IPS DF 6.9 (cell line): Measurements from ENCODE around the gene COMMD7.
"Not testable (repeated sequence)": the region's sequence is repeated elsewhere in the genome, so short reads cannot be mapped to it uniquely, and the experiment has no call there.

Experiments
- DNase-seq: peaks from one replicate; pipeline ENCODE4 v3.0.0-alpha.2; 2013; ENCODE audit warnings: low read depth, low spot score
- H3K27ac ChIP-seq: one replicate; pipeline ENCODE4 v1.5.1; 2013; ENCODE audit warnings: low read length, control low read depth
- H3K27me3 ChIP-seq: 2 replicates; pipeline ENCODE4 v1.6.1; 2013; ENCODE audit warnings: mild to moderate bottlenecking, low read length; ENCODE audit not compliant: control insufficient read depth, insufficient read depth
- H3K36me3 ChIP-seq: 2 replicates; pipeline ENCODE4 v1.6.1; 2013; ENCODE audit warnings: low read length; ENCODE audit not compliant: control insufficient read depth, insufficient read depth
- H3K4me1 ChIP-seq: 2 replicates; pipeline ENCODE4 v1.6.1; 2013; ENCODE audit warnings: low read length; ENCODE audit not compliant: control insufficient read depth, insufficient read depth
- H3K4me3 ChIP-seq: 2 replicates; pipeline ENCODE4 v1.5.1; 2013; ENCODE audit warnings: mild to moderate bottlenecking, low read length
- H3K9me3 ChIP-seq: 2 replicates; pipeline ENCODE4 v1.6.1; 2013; ENCODE audit warnings: low read length, inconsistent platforms; ENCODE audit not compliant: control insufficient read depth, insufficient read depth
- WGBS: extraction: QIAGEN DNeasy Blood & Tissue Kit; methylation state at CpG from one replicate; pipeline ENCODE4 v1.1.7; 2013; ENCODE audit warnings: mixed read lengths, missing lambda C conversion rate; ENCODE audit not compliant: insufficient read length, insufficient coverage; 5-methylcytosine and 5-hydroxymethylcytosine counted together

COMMD7 gene

GRCh38 chr20:32727683-32728082 is 15.6 kb downstream of the COMMD7 start:
- peaks cover 3% of the 10 kb centered on the region for H3K4me1 ChIP-seq
- DNase-seq: no peak
- no peaks in the 10 kb centered on the region for H3K27me3 ChIP-seq
- no peaks in the 10 kb centered on the region for H3K9me3 ChIP-seq
- H3K4me3 ChIP-seq: no peak overlapping the region
- no peak overlapping the region for H3K27ac ChIP-seq
- peaks cover 9% of the 10 kb centered on the region; the same call in 1 of the 2 replicates for H3K36me3 ChIP-seq
- no CpG with 5 or more reads among the region's 7 CpGs for WGBS

GRCh38 chr20:32718749-32719348 is 24.4 kb downstream of the COMMD7 start:
- Histone ChIP-seq H3K27me3 (no peaks in the 10 kb centered on the region), H3K4me3 (no peak overlapping the region), H3K9me3 (no peaks in the 10 kb centered on the region), H3K27ac (no peak overlapping the region), H3K36me3 (no peaks in the 10 kb centered on the region; the same call in 1 of the 2 replicates), H3K4me1 (no peaks in the 10 kb centered on the region)
- no peak for DNase-seq
- no CpG with 5 or more reads among the region's 3 CpGs for WGBS

- Histone ChIP-seq H3K27ac (no peak overlapping the region), H3K36me3 (peaks cover 5% of the 10 kb centered on the region; the same call in 1 of the 2 replicates), H3K27me3 (no peaks in the 10 kb centered on the region), H3K4me1 (peaks cover 4% of the 10 kb centered on the region), H3K9me3 (no peaks in the 10 kb centered on the region), H3K4me3 (no peak overlapping the region)
- no CpG with 5 or more reads among the region's 4 CpGs for whole genome bisulfite sequencing
- DNase-seq: no peak
Measured at GRCh38 chr20:32711346-32711745, 31.9 kb downstream of the COMMD7 start.

- Histone ChIP-seq H3K27ac (no peak overlapping the region), H3K4me1 (peaks cover 4% of the 10 kb centered on the region), H3K9me3 (no peaks in the 10 kb centered on the region), H3K36me3 (peaks cover 5% of the 10 kb centered on the region; the same call in 1 of the 2 replicates), H3K27me3 (no peaks in the 10 kb centered on the region), H3K4me3 (no peak overlapping the region)
- no peak for DNase-seq
- no CpG with 5 or more reads among the region's 5 CpGs for WGBS
Measured at GRCh38 chr20:32709632-32710121, 33.6 kb downstream of the COMMD7 start.

- no CpG with 5 or more reads among the region's 15 CpGs for WGBS
- DNase-seq, H3K27me3 ChIP-seq, H3K27ac ChIP-seq, H3K4me1 ChIP-seq, H3K36me3 ChIP-seq, H3K9me3 ChIP-seq, H3K4me3 ChIP-seq: not testable (repeated sequence)
Measured at GRCh38 chr20:32709029-32709631, 34.1 kb downstream of the COMMD7 start.

- H3K27ac ChIP-seq: no peak overlapping the region
- H3K9me3 ChIP-seq: no peaks in the 10 kb centered on the region
- peaks cover 7% of the 10 kb centered on the region; the same call in 1 of the 2 replicates for H3K36me3 ChIP-seq
- no peaks in the 10 kb centered on the region for H3K27me3 ChIP-seq
- no CpG with 5 or more reads among the region's 5 CpGs for WGBS
- DNase-seq: no peak
- H3K4me3 ChIP-seq: no peak overlapping the region
- peaks cover 4% of the 10 kb centered on the region for H3K4me1 ChIP-seq
Measured at GRCh38 chr20:32707691-32708581, 35.3 kb downstream of the COMMD7 start.

GRCh38 chr20:32706486-32706885 is 36.8 kb downstream of the COMMD7 start:
- Histone ChIP-seq H3K9me3 (no peaks in the 10 kb centered on the region), H3K27me3 (no peaks in the 10 kb centered on the region), H3K4me3 (no peak overlapping the region), H3K36me3 (peaks cover 7% of the 10 kb centered on the region; the same call in 1 of the 2 replicates), H3K27ac (no peak overlapping the region), H3K4me1 (peaks cover 4% of the 10 kb centered on the region)
- no CpG with 5 or more reads among the region's 3 CpGs for WGBS
- no peak for DNase-seq

GRCh38 chr20:32702706-32703425 is 40.4 kb downstream of the COMMD7 start:
- Histone ChIP-seq H3K27ac (no peak overlapping the region), H3K27me3 (no peaks in the 10 kb centered on the region), H3K36me3 (peaks cover 7% of the 10 kb centered on the region; the same call in 1 of the 2 replicates), H3K9me3 (no peaks in the 10 kb centered on the region), H3K4me1 (peaks cover 3% of the 10 kb centered on the region), H3K4me3 (no peak overlapping the region)
- no CpG with 5 or more reads among the region's 9 CpGs for WGBS
- DNase-seq: no peak

- Histone ChIP-seq H3K27ac (no peak overlapping the region), H3K36me3 (no peaks in the 10 kb centered on the region; the same call in 1 of the 2 replicates), H3K9me3 (no peaks in the 10 kb centered on the region), H3K4me1 (0 out of 2 replicates have a peak, but pooled peaks cover 2% of the 10 kb centered on the region), H3K27me3 (no peaks in the 10 kb centered on the region), H3K4me3 (no peak overlapping the region)
- DNase-seq: no peak
- WGBS: no CpG with 5 or more reads among the region's 3 CpGs
Measured at GRCh38 chr20:32697608-32698007, 45.7 kb downstream of the COMMD7 start.

- H3K36me3 ChIP-seq: no peaks in the 10 kb centered on the region; the same call in 1 of the 2 replicates
- H3K4me3 ChIP-seq: no peak overlapping the region
- H3K4me1 ChIP-seq: 0 out of 2 replicates have a peak, but pooled peaks cover 2% of the 10 kb centered on the region
- no peaks in the 10 kb centered on the region for H3K27me3 ChIP-seq
- no peaks in the 10 kb centered on the region for H3K9me3 ChIP-seq
- DNase-seq: no peak
- no peak overlapping the region for H3K27ac ChIP-seq
Measured at GRCh38 chr20:32695089-32695488, 48.2 kb downstream of the COMMD7 start.
